WI38 (cell line): ENCODE results near the gene TOMM70.
"Not testable (repeated sequence)": the region's sequence is repeated elsewhere in the genome, so short reads cannot be mapped to it uniquely, and the experiment has no call there.

ENCODE experiments used
- H3K4me3 ChIP-seq: 2 replicates; pipeline ENCODE4 v1.5.1; 2011; ENCODE audit warnings: low read depth, mild to moderate bottlenecking, control low read depth, low read length
- TF ChIP-seq, protein P1 (sequence below): IDR thresholded peaks from 2 replicates; pipeline ENCODE4 v1.5.1; 2012; ENCODE audit warnings: low read depth, mild to moderate bottlenecking, control low read depth, low read length

Gene TOMM70

DNA sequence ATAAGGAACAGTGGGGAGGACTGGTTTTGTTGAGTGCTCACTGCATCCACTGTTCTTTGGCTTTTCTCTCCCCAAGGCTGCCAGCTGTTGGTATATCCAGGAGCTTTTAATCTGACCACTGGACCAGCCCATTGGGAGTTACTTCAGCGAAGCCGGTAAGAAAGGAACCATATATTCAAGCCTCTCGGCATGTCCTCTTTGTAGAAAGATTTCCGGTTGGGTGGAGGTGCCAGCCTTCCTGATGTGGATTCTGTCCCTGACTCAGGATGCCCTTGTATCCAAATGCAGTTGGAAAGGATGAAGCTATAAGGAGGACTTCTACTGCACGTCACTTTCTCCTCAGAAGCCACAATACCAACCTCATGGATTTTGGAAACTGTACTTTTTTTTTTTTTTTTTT lies 52.2 kb downstream of the TOMM70 start:
- TF ChIP-seq, protein P1, sequence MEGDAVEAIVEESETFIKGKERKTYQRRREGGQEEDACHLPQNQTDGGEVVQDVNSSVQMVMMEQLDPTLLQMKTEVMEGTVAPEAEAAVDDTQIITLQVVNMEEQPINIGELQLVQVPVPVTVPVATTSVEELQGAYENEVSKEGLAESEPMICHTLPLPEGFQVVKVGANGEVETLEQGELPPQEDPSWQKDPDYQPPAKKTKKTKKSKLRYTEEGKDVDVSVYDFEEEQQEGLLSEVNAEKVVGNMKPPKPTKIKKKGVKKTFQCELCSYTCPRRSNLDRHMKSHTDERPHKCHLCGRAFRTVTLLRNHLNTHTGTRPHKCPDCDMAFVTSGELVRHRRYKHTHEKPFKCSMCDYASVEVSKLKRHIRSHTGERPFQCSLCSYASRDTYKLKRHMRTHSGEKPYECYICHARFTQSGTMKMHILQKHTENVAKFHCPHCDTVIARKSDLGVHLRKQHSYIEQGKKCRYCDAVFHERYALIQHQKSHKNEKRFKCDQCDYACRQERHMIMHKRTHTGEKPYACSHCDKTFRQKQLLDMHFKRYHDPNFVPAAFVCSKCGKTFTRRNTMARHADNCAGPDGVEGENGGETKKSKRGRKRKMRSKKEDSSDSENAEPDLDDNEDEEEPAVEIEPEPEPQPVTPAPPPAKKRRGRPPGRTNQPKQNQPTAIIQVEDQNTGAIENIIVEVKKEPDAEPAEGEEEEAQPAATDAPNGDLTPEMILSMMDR = no peak
- H3K4me3 ChIP-seq = no peak overlapping the region

DNA sequence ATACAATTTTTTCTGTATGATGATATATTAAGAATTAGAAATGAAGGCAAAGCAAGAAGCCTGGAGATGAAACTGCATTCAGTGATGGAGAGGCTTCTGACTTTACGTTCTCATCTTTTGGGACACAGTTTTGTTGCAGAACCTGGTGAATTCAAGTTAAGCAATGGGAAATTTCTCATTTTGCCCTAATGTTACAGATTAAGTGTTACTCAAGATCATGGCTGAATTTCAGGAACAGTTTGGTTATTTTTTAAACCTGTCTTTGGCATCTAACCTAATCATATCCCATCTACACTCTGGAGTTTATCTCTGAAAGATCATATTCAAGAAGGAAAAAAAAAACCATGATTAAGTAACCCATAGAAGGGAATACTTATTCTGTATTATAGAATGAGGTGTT lies 60.4 kb downstream of the TOMM70 start:
- TF ChIP-seq, protein P1 = no peak
- H3K4me3 ChIP-seq = no peak overlapping the region

DNA sequence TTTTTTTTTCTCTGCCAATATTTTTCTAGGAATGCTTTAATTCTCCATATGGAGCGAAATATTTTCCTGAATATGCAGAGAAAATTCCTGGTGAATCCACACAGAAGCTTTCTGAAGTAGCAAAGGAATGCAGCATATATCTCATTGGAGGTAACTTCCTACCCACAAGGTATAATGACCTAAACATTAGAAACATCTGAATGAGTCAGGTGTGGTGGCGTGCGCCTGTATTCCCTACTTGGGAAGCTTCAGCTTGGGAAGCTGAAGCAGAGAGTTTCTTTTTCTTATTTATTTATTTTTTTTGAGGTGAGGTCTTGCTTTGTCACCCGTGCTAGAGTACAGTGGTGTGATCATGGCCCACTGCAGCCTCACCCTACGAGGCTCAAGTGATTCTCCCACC lies 61.1 kb downstream of the TOMM70 start:
- H3K4me3 ChIP-seq = no peak overlapping the region
- TF ChIP-seq, protein P1 = no peak

DNA sequence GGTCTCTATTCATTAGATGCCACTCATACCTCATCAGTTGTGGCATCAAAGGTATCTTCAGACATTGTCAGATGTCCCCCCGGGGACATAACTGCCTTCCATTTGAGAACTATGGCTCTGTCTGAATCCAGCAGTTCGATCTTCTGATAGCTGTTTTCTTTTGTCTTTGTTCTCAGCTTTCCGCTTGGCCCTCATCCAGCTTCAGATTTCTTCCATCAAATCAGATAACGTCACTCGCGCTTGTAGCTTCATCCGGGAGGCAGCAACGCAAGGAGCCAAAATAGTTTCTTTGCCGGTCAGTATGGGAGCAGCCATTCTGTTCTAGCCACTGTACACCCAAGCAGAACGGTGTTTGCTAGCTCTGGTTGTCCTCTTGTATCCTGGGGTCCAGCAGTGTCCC lies 62.0 kb downstream of the TOMM70 start:
- no peak overlapping the region for H3K4me3 ChIP-seq
- TF ChIP-seq, protein P1 = no peak

DNA sequence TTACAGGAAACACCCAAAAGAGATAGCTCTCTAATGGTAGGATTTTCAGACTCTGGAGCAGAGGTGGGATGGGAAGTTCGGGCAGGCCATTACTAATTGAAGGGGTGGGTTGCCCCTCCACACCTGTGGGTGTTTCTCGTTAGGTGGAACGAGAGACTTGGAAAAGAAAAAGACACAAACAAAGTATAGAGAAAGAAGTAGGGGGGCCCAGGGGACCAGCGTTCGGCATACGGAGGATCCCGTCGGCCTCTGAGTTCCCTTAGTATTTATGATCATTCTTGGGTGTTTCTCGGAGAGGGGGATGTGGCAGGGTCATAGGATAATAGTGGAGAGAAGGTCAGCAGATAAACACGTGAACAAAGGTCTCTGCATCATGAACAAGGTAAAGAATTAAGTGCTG lies 64.7 kb downstream of the TOMM70 start:
- not testable (repeated sequence) for H3K4me3 ChIP-seq

DNA sequence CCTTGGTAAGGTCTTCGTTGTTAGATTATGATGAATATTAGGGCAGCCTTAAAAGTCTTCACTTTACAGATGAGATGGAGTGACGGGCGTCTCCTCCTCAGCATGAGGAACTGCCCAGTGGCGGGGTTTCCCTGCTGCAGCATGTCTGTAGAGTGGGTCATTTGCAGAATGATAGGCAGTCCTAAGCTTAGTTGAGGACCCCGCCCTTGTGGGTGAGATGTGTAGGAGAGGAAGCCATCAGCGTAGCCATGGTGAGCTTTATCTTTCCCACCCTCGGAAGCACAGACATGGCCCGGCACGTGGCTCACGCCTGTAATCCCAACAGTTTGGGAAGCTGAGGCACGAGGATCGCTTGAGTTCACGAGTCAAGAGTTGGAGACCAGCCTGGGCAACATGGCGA lies 65.5 kb downstream of the TOMM70 start:
- TF ChIP-seq, protein P1 = no peak
- peak overlapping the region; percentile 70 for H3K4me3 ChIP-seq

DNA sequence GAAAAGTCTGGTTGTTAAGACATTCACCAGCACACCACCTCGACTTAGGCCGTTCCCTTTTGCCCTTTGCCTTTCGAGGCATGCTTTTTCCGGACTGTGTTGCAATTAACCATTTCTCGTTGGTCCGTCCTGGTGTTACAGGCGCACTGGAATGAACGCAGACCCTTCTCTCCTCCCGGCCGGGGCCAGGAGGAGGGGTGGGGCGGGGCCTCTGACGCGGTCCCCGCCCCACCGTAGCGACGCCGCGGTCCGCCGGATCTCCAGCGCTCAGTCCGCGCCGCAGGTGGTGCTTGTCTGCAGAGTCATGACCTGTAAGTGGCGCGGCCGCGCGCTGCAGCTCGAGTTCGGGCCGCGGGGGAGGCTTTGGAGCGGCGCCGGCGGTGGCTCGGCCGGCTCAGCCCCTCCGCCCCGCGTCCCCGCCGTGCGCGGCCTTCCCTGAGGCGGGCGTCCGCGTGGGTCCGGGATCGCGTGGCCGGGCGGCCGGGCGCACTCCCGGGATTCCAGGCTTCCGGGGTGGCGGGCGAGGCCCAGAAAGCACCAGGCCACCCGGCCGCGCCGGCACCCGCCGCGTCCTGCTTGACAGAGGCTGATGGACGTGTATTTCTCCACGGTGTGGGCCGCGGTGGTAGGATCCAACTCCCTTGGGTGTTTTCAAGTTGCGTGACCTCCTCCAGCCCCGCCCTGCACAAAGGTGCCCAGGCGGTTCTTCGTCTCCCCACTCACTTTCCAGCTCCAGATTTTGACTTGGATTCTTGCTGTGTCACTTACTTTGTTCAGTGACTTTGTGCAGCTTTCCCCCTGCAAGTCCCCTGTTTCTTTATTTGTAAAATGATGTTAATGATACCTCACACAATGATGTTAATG lies 66.2 kb downstream of the TOMM70 start, which contains the start of gene NIT2:
Gene NIT2, plus strand, starts transcription at position 270 of the 864 bp plus-strand sequence. Its CDS starts 35 bp downstream, at position 305.
- peak within 1 kb of the TSS; percentile 70 for H3K4me3 ChIP-seq
- TF ChIP-seq, protein P1 = no peak
